SU-DHL-6 (cell line): ENCODE measurements around the gene ABL2.
A peak's percentile ranks its signal among the peaks of the same experiment; 100 is the strongest.

Experiments used
- H2AFZ ChIP-seq: fragments of 200-600 bp; sonication (generic); 2 replicates; pipeline ENCODE4 v1.6.1; 2014; ENCODE audit warnings: low read depth, mild to moderate bottlenecking, moderate library complexity, mixed read lengths, antibody characterized with exemption, low read length; ENCODE audit not compliant: severe bottlenecking
- H3F3A ChIP-seq: fragments of 200-600 bp; shearing (Covaris generic); 2 replicates; pipeline ENCODE4 v1.6.0; 2016; ENCODE audit warnings: antibody characterized with exemption, mild to moderate bottlenecking; ENCODE audit not compliant: insufficient read depth
- H3K27ac ChIP-seq: fragments of 200-600 bp; sonication (generic); 2 replicates; pipeline ENCODE4 v1.5.1; 2016; ENCODE audit warnings: low read depth, mild to moderate bottlenecking, low read length, moderate library complexity, mixed read lengths
- H3K27me3 ChIP-seq: fragments of 200-600 bp; sonication (generic), shearing (Covaris generic); 2 replicates; pipeline ENCODE4 v1.6.0; 2014; ENCODE audit warnings: mild to moderate bottlenecking, low read length
- H3K36me3 ChIP-seq: fragments of 200-600 bp; sonication (generic); 2 replicates; pipeline ENCODE4 v1.6.1; 2014; ENCODE audit warnings: mild to moderate bottlenecking, low read length, mixed read lengths
- H3K4me2 ChIP-seq: fragments of 300-600, 200-600 bp; shearing (Covaris generic), sonication (generic); 2 replicates; pipeline ENCODE4 v1.6.0; 2014; ENCODE audit warnings: low read length, low read depth, mild to moderate bottlenecking; ENCODE audit not compliant: poor library complexity, severe bottlenecking
- H3K4me3 ChIP-seq: fragments of 200-600 bp; sonication (generic); 2 replicates; pipeline ENCODE4 v1.5.1; 2014; ENCODE audit warnings: antibody characterized with exemption, low read length, mild to moderate bottlenecking, mixed read lengths; ENCODE audit not compliant: insufficient read depth, poor library complexity, severe bottlenecking
- H3K79me2 ChIP-seq: fragments of 200-600 bp; sonication (generic); 2 replicates; pipeline ENCODE4 v1.6.1; 2014; ENCODE audit warnings: mild to moderate bottlenecking, low read length, moderate library complexity; ENCODE audit not compliant: insufficient read depth
- H3K9ac ChIP-seq: fragments of 200-600 bp; sonication (generic); 2 replicates; pipeline ENCODE4 v1.7.0; 2014; ENCODE audit warnings: mild to moderate bottlenecking, low read length
- H3K9me2 ChIP-seq: fragments of 200-600 bp; sonication (generic); replicated peaks from 2 replicates; pipeline ENCODE4 v1.6.1; 2014; ENCODE audit warnings: low read length; ENCODE audit not compliant: insufficient read depth
- H3K9me3 ChIP-seq: fragments of 200-600 bp; sonication (generic); 2 replicates; pipeline ENCODE4 v1.6.1; 2014; ENCODE audit warnings: low read length, mixed read lengths; ENCODE audit not compliant: insufficient read depth
- H4K20me1 ChIP-seq: fragments of 200-600 bp; sonication (generic); 2 replicates; pipeline ENCODE4 v1.6.1; 2014; ENCODE audit warnings: low read depth, mild to moderate bottlenecking, antibody characterized with exemption, low read length, moderate library complexity, mixed read lengths
- CTCF ChIP-seq: fragments of 200-600 bp; sonication (generic); IDR thresholded peaks from one replicate; pipeline ENCODE4 v1.5.1; 2017; ENCODE audit warnings: antibody characterized with exemption, mild to moderate bottlenecking, low read length, moderate library complexity; ENCODE audit not compliant: insufficient read depth, poor library complexity, severe bottlenecking
- EZH2phosphoT487 ChIP-seq: fragments of 200-600 bp; sonication (generic), shearing (Covaris generic); conservative IDR thresholded peaks from 2 replicates; pipeline ENCODE4 v1.6.1; 2018; ENCODE audit warnings: mild to moderate bottlenecking, antibody characterized with exemption, low read length, moderate library complexity, mixed read lengths

ABL2 gene

GRCh38 chr1:179107706-179108629, 121.5 kb downstream of the ABL2 start:
- no peak overlapping the region for H3K4me2 ChIP-seq
- H2AFZ ChIP-seq = no peak overlapping the region
- no peak overlapping the region for H3K4me3 ChIP-seq
- no peaks in the 10 kb centered on the region for H3F3A ChIP-seq
- H4K20me1 ChIP-seq = no peaks in the 10 kb centered on the region
- no peak overlapping the region for H3K9ac ChIP-seq
- H3K9me2 ChIP-seq = no peaks in the 10 kb centered on the region
- TF ChIP-seq CTCF = no peak
- no peak for TF ChIP-seq EZH2phosphoT487
- no peaks in the 10 kb centered on the region for H3K79me2 ChIP-seq
- H3K27ac ChIP-seq = no peak overlapping the region
- no peaks in the 10 kb centered on the region for H3K36me3 ChIP-seq
- H3K27me3 ChIP-seq = no peaks in the 10 kb centered on the region
- H3K9me3 ChIP-seq = no peaks in the 10 kb centered on the region

GRCh38 chr1:179105393-179105792, 124.1 kb downstream of the ABL2 start:
- H3K4me3 ChIP-seq = no peak overlapping the region
- TF ChIP-seq CTCF = peak; percentile 35
- TF ChIP-seq EZH2phosphoT487 = no peak
- H3K9ac ChIP-seq = no peak overlapping the region
- no peak overlapping the region for H3K4me2 ChIP-seq
- H3K79me2 ChIP-seq = no peaks in the 10 kb centered on the region
- no peaks in the 10 kb centered on the region for H3K27me3 ChIP-seq
- H3K9me3 ChIP-seq = no peaks in the 10 kb centered on the region
- H3K36me3 ChIP-seq = no peaks in the 10 kb centered on the region
- H2AFZ ChIP-seq = no peak overlapping the region
- no peaks in the 10 kb centered on the region for H3K9me2 ChIP-seq
- H3K27ac ChIP-seq = no peak overlapping the region
- no peaks in the 10 kb centered on the region for H4K20me1 ChIP-seq
- no peaks in the 10 kb centered on the region for H3F3A ChIP-seq

- no peaks in the 10 kb centered on the region for H3K9me2 ChIP-seq
- H3K9ac ChIP-seq = no peak overlapping the region
- H3K4me2 ChIP-seq = no peak overlapping the region
- no peak overlapping the region for H3K4me3 ChIP-seq
- no peak overlapping the region for H3K27ac ChIP-seq
- no peaks in the 10 kb centered on the region for H3F3A ChIP-seq
- H3K9me3 ChIP-seq = no peaks in the 10 kb centered on the region
- TF ChIP-seq EZH2phosphoT487 (no peak), CTCF (no peak)
- no peaks in the 10 kb centered on the region for H3K27me3 ChIP-seq
- no peaks in the 10 kb centered on the region for H4K20me1 ChIP-seq
- no peak overlapping the region for H2AFZ ChIP-seq
- no peaks in the 10 kb centered on the region for H3K79me2 ChIP-seq
- H3K36me3 ChIP-seq = no peaks in the 10 kb centered on the region
Observed at GRCh38 chr1:179104611-179105250, 124.7 kb downstream of the ABL2 start.
